Karpas-422 (cell line): ENCODE measurements around the gene SOST. TPM values are rescaled to one million over a fixed set of nuclear protein-coding genes. Genes with fewer than 3 reads are reported as not detected.
"Not testable (repeated sequence)": the region's sequence is repeated elsewhere in the genome, so short reads cannot be mapped to it uniquely, and the experiment has no call there.

ENCODE experiments used
- DNase-seq: peaks from one replicate; pipeline ENCODE4 v3.0.0-alpha.2; 2015
- H2AFZ ChIP-seq: fragments of 200-600 bp; sonication (generic); 2 replicates; pipeline ENCODE4 v1.6.1; 2014; ENCODE audit warnings: antibody characterized with exemption, low read length, mixed read lengths
- H3K27ac ChIP-seq: fragments of 200-600 bp; sonication (generic); 2 replicates; pipeline ENCODE4 v1.5.1; 2014; ENCODE audit warnings: mild to moderate bottlenecking, low read length, moderate library complexity
- H3K27me3 ChIP-seq: fragments of 200-600 bp; sonication (generic); 2 replicates; pipeline ENCODE4 v1.6.1; 2014; ENCODE audit warnings: low read length, mixed read lengths
- H3K36me3 ChIP-seq: fragments of 200-600 bp; sonication (generic); 2 replicates; pipeline ENCODE4 v1.6.1; 2014; ENCODE audit warnings: low read length, mixed read lengths; ENCODE audit not compliant: insufficient read depth
- H3K4me1 ChIP-seq: fragments of 200-600 bp; sonication (generic); 2 replicates; pipeline ENCODE4 v1.6.1; 2014; ENCODE audit warnings: mild to moderate bottlenecking, low read length, mixed read lengths
- H3K4me2 ChIP-seq: fragments of 200-600 bp; sonication (generic); 2 replicates; pipeline ENCODE4 v1.6.1; 2014; ENCODE audit warnings: low read length, low read depth, mild to moderate bottlenecking; ENCODE audit not compliant: poor library complexity, severe bottlenecking
- H3K4me3 ChIP-seq: fragments of 200-600 bp; sonication (generic); 2 replicates; pipeline ENCODE4 v1.5.1; 2014; ENCODE audit warnings: mild to moderate bottlenecking, antibody characterized with exemption, low read length, mixed read lengths
- H3K79me2 ChIP-seq: fragments of 200-600 bp; sonication (generic); 2 replicates; pipeline ENCODE4 v1.6.1; 2014; ENCODE audit warnings: mild to moderate bottlenecking, low read length, mixed read lengths
- H3K9ac ChIP-seq: fragments of 200-600 bp; sonication (generic); 2 replicates; pipeline ENCODE4 v1.6.0; 2014; ENCODE audit warnings: low read length
- H3K9me2 ChIP-seq: fragments of 200-600 bp; sonication (generic), shearing (Covaris generic); replicated peaks from 2 replicates; pipeline ENCODE4 v1.6.0; 2014; ENCODE audit warnings: mild to moderate bottlenecking, low read length, moderate library complexity; ENCODE audit not compliant: insufficient read depth
- H3K9me3 ChIP-seq: fragments of 300-700, 200-600 bp; sonication (generic); 2 replicates; pipeline ENCODE4 v1.6.1; 2014; ENCODE audit warnings: low read length, mixed read lengths
- H4K20me1 ChIP-seq: fragments of 200-600 bp; sonication (generic); 2 replicates; pipeline ENCODE4 v1.6.1; 2014; ENCODE audit warnings: mild to moderate bottlenecking, antibody characterized with exemption, low read length, low read depth; ENCODE audit not compliant: insufficient read depth
- total RNA-seq: library from RNA; depleted of rRNA; stranded (reverse); fragments of >200 nt; shearing (Covaris generic); gene quantifications from 2 replicates; pipeline ENCODE4 v1.2.3, GENCODE V29; 2014; ENCODE audit warnings: low replicate concordance; rRNA removed

Gene SOST
- total RNA-seq: not detected in 2 replicates

- H3K27me3 ChIP-seq: no peaks in the 10 kb centered on the region
- no peak within 1 kb of the TSS for H3K27ac ChIP-seq
- H3K4me1 ChIP-seq: no peaks in the 10 kb centered on the region
- no peak within 1 kb of the TSS for H2AFZ ChIP-seq
- H3K4me3 ChIP-seq: no peak within 1 kb of the TSS
- H3K4me2 ChIP-seq: no peak within 1 kb of the TSS
- H3K36me3 ChIP-seq: no peaks in the 10 kb centered on the region
- H4K20me1 ChIP-seq: no peaks in the 10 kb centered on the region
- no peaks in the 10 kb centered on the region for H3K9me3 ChIP-seq
- no peaks in the 10 kb centered on the region for H3K9me2 ChIP-seq
- H3K79me2 ChIP-seq: no peaks in the 10 kb centered on the region
- DNase-seq: no peak
- H3K9ac ChIP-seq: no peak within 1 kb of the TSS
These were observed at the start of gene SOST for GRCh38 chr17:43758497-43759174. Gene SOST (minus strand): TSS chr17:43758791. CDS start chr17:43758741, 50 bp downstream.

- no peaks in the 10 kb centered on the region for H3K4me1 ChIP-seq
- no peak overlapping the region for H2AFZ ChIP-seq
- H4K20me1 ChIP-seq: no peaks in the 10 kb centered on the region
- H3K4me2 ChIP-seq: no peak overlapping the region
- no peak overlapping the region for H3K4me3 ChIP-seq
- H3K27me3 ChIP-seq: no peaks in the 10 kb centered on the region
- H3K27ac ChIP-seq: no peak overlapping the region
- no peak overlapping the region for H3K9ac ChIP-seq
- H3K9me3 ChIP-seq: no peaks in the 10 kb centered on the region
- no peak for DNase-seq
- H3K36me3 ChIP-seq: no peaks in the 10 kb centered on the region
- H3K9me2 ChIP-seq: no peaks in the 10 kb centered on the region
- H3K79me2 ChIP-seq: no peaks in the 10 kb centered on the region
These were observed 49.5 kb upstream of the SOST start for GRCh38 chr17:43808076-43808475.

- H3K36me3 ChIP-seq: no peaks in the 10 kb centered on the region
- no peak overlapping the region for H2AFZ ChIP-seq
- no peaks in the 10 kb centered on the region for H4K20me1 ChIP-seq
- H3K9me2 ChIP-seq: no peaks in the 10 kb centered on the region
- no peaks in the 10 kb centered on the region for H3K27me3 ChIP-seq
- no peaks in the 10 kb centered on the region for H3K4me1 ChIP-seq
- no peaks in the 10 kb centered on the region for H3K79me2 ChIP-seq
- no peak overlapping the region for H3K4me2 ChIP-seq
- DNase-seq: no peak
- H3K9me3 ChIP-seq: no peaks in the 10 kb centered on the region
- no peak overlapping the region for H3K9ac ChIP-seq
- H3K27ac ChIP-seq: no peak overlapping the region
- no peak overlapping the region for H3K4me3 ChIP-seq
These were observed 46.5 kb upstream of the SOST start for GRCh38 chr17:43805117-43805516.

- no peak overlapping the region for H3K4me3 ChIP-seq
- no peaks in the 10 kb centered on the region for H3K79me2 ChIP-seq
- no peak overlapping the region for H3K27ac ChIP-seq
- H3K9ac ChIP-seq: no peak overlapping the region
- no peaks in the 10 kb centered on the region for H3K9me3 ChIP-seq
- H4K20me1 ChIP-seq: no peaks in the 10 kb centered on the region
- DNase-seq: no peak
- no peaks in the 10 kb centered on the region for H3K27me3 ChIP-seq
- H3K4me1 ChIP-seq: no peaks in the 10 kb centered on the region
- H3K36me3 ChIP-seq: no peaks in the 10 kb centered on the region
- H3K4me2 ChIP-seq: no peak overlapping the region
- H2AFZ ChIP-seq: no peak overlapping the region
- H3K9me2 ChIP-seq: no peaks in the 10 kb centered on the region
These were observed 45.2 kb upstream of the SOST start for GRCh38 chr17:43803758-43804157.

- H2AFZ ChIP-seq: no peak overlapping the region
- no peaks in the 10 kb centered on the region for H3K27me3 ChIP-seq
- H4K20me1 ChIP-seq: no peaks in the 10 kb centered on the region
- no peak overlapping the region for H3K4me3 ChIP-seq
- no peak for DNase-seq
- no peak overlapping the region for H3K27ac ChIP-seq
- H3K79me2 ChIP-seq: no peaks in the 10 kb centered on the region
- no peak overlapping the region for H3K4me2 ChIP-seq
- H3K9ac ChIP-seq: no peak overlapping the region
- H3K4me1 ChIP-seq: no peaks in the 10 kb centered on the region
- no peaks in the 10 kb centered on the region for H3K36me3 ChIP-seq
- H3K9me2 ChIP-seq: no peaks in the 10 kb centered on the region
- no peaks in the 10 kb centered on the region for H3K9me3 ChIP-seq
These were observed 43.3 kb upstream of the SOST start for GRCh38 chr17:43801844-43802243.

- H3K79me2 ChIP-seq: no peaks in the 10 kb centered on the region
- H3K27me3 ChIP-seq: no peaks in the 10 kb centered on the region
- H3K36me3 ChIP-seq: no peaks in the 10 kb centered on the region
- H3K27ac ChIP-seq: no peak overlapping the region
- no peak for DNase-seq
- H4K20me1 ChIP-seq: no peaks in the 10 kb centered on the region
- no peak overlapping the region for H3K4me2 ChIP-seq
- H3K4me3 ChIP-seq: no peak overlapping the region
- H3K9ac ChIP-seq: no peak overlapping the region
- H3K9me2 ChIP-seq: no peaks in the 10 kb centered on the region
- no peaks in the 10 kb centered on the region for H3K4me1 ChIP-seq
- no peaks in the 10 kb centered on the region for H3K9me3 ChIP-seq
- H2AFZ ChIP-seq: no peak overlapping the region
These were observed 42.1 kb upstream of the SOST start for GRCh38 chr17:43800736-43801135.

GRCh38 chr17:43799047-43799446 lies 40.5 kb upstream of the SOST start:
- H3K9me3 ChIP-seq: no peaks in the 10 kb centered on the region
- no peaks in the 10 kb centered on the region for H3K4me1 ChIP-seq
- no peaks in the 10 kb centered on the region for H4K20me1 ChIP-seq
- no peaks in the 10 kb centered on the region for H3K27me3 ChIP-seq
- H3K79me2 ChIP-seq: no peaks in the 10 kb centered on the region
- DNase-seq: no peak
- H3K36me3 ChIP-seq: no peaks in the 10 kb centered on the region
- H3K9me2 ChIP-seq: no peaks in the 10 kb centered on the region
- H2AFZ ChIP-seq: no peak overlapping the region
- H3K27ac ChIP-seq: no peak overlapping the region
- no peak overlapping the region for H3K9ac ChIP-seq
- no peak overlapping the region for H3K4me3 ChIP-seq
- no peak overlapping the region for H3K4me2 ChIP-seq

GRCh38 chr17:43798024-43798423 lies 39.4 kb upstream of the SOST start:
- not testable (repeated sequence) for H2AFZ ChIP-seq, H3K27me3 ChIP-seq, H3K9me2 ChIP-seq, H3K36me3 ChIP-seq, H3K27ac ChIP-seq, H3K4me3 ChIP-seq, H3K9ac ChIP-seq, H3K4me2 ChIP-seq, H3K79me2 ChIP-seq, H3K9me3 ChIP-seq, DNase-seq, H3K4me1 ChIP-seq, H4K20me1 ChIP-seq
